ENCODE measurements around the gene BBLN.
A peak's percentile ranks its signal among the peaks of the same experiment; 100 is the strongest.

BBLN gene

DNA sequence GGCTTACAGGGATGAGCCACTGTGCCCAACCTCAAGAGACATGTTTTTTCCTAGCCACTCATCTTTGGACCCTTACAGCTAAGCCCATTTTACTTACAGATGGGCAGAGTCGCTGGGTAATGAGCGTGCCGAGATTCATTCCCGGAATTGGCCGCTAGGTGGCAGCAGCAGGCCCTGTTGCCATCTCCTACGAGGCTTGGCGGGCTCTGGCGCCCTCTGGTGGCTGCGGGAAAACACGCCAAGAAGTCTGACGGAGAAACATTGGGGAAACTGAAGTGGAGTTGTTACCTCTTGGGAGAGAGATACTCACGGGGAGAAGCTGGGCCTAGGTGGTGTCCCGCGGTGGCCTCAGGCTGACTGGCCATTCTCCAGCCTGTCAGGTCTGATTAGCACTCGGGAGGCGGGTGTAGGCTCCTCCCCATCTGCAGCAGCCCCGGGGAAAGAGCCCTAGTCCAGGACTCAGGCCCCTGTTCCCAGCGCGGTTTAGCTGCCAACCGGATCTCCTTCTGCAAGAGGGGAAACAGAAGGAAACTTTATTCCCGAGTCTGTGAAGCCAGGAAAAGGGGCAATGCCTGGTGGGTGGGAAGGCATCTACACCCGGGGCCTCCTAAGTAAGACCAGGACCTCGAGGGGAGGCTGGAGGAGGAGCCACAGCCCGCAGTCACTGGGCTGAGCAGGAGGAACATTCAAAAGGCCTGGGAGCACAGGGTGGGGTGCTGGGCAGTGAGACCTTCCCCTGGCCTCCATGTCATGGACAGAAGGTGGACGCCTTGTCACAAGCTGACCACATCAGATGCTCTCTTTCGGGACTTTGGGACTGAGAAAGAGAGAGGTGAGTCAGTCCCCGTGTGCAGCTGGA lies 42.2 kb upstream of the BBLN start:
- TF ChIP-seq, protein P1, sequence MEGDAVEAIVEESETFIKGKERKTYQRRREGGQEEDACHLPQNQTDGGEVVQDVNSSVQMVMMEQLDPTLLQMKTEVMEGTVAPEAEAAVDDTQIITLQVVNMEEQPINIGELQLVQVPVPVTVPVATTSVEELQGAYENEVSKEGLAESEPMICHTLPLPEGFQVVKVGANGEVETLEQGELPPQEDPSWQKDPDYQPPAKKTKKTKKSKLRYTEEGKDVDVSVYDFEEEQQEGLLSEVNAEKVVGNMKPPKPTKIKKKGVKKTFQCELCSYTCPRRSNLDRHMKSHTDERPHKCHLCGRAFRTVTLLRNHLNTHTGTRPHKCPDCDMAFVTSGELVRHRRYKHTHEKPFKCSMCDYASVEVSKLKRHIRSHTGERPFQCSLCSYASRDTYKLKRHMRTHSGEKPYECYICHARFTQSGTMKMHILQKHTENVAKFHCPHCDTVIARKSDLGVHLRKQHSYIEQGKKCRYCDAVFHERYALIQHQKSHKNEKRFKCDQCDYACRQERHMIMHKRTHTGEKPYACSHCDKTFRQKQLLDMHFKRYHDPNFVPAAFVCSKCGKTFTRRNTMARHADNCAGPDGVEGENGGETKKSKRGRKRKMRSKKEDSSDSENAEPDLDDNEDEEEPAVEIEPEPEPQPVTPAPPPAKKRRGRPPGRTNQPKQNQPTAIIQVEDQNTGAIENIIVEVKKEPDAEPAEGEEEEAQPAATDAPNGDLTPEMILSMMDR (IDR thresholded peaks at IDR 0.05; ENCODE audit: low read depth, low read length, missing control alignments): peak; percentile 100
- no peak overlapping the region for H3K4me3 ChIP-seq (ENCODE audit: low read depth, low read length)
- DNase-seq (ENCODE audit: low read depth): peak; percentile 70

DNA sequence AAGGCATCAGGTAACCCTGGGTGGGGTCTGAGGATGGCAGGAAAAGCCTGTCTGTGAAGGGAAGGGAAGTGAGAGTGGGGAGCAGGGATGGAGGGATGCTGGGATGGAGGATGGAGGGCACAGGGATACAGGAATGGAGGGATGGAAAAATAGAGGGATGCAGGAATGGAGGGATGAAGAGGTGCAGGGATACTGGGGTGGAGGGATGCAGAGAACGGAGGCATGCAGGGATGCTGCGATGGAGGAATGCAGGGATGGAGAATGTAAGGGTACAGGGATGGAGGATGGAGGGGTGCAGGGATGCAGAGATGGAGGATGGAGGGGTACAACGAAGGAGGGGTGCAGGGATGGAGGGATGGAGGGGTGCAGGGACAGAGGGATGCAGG lies 41.6 kb upstream of the BBLN start:
- no peak overlapping the region for H3K4me3 ChIP-seq (ENCODE audit: low read depth, low read length)
- DNase-seq (ENCODE audit: low read depth): no peak
- TF ChIP-seq, protein P1 (IDR thresholded peaks at IDR 0.05; ENCODE audit: low read depth, low read length, missing control alignments): no peak

DNA sequence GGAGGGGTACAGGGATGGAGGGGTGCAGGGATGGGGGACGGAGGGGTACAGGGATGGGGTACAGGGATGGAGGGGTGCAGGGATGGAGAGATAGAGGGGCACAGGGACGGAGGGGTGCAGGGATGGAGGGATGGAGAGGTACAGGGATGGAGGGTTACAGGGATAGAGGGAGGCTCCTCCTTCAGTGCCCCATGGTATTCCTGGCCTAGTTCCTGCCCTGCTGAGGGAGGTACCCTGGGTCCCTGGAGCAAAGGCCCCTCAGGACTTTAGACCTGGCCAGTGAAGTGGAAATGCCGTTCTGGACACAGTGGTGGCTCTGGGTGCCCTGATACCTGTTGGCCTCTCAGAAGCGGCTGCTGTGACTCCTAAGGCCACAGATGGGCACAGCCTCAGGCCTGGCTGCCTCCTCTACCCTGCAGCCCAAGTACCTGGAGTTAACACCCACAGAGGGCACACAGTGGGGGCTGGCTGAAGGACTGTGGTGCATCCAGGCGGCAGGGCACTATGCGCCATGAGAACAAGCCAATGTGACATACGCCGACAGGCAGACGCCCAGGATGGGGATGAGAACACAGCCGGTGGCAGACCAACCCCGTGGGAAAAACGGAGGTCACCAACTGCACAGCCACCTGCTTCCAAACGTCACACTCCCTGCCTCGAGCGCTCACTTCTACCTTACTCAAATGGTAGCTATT lies 40.9 kb upstream of the BBLN start:
- TF ChIP-seq, protein P1 (IDR thresholded peaks at IDR 0.05; ENCODE audit: low read depth, low read length, missing control alignments): no peak
- DNase-seq (ENCODE audit: low read depth): no peak
- no peak overlapping the region for H3K4me3 ChIP-seq (ENCODE audit: low read depth, low read length)

DNA sequence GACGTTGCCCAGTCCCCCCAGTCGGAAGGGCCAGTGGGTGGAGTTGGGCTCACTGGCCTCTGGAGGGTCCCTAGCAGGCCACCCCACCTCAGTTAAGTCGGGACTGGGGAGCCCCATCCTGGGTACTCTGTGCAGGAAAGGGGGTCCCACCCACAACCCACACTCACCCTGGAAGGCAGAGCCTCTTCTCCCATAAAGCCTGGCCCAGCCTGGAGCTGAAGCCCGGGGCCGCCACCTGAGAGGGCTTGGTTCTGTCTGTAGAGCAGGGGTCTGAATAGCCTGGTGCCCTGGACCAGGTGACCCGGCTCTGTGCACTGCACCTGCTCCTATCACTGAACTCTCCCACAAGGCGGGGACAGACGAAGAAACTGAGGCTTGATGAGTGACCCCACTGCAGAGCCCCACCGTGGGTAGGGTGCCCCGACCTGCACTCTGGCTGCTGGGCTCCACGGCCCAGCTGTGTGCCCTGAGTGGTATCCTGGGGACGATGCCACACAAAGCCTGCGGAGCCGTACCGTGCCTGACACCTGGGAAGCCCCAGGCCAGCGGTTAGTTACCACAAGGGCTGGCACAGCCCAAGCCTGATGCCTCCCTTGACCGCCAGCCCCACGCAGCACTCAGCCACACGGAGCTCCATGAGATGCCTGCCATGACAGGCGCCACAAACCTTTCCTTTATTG lies 39.9 kb upstream of the BBLN start:
- no peak for DNase-seq (ENCODE audit: low read depth)
- H3K4me3 ChIP-seq (ENCODE audit: low read depth, low read length): no peak overlapping the region
- TF ChIP-seq, protein P1 (IDR thresholded peaks at IDR 0.05; ENCODE audit: low read depth, low read length, missing control alignments): no peak

DNA sequence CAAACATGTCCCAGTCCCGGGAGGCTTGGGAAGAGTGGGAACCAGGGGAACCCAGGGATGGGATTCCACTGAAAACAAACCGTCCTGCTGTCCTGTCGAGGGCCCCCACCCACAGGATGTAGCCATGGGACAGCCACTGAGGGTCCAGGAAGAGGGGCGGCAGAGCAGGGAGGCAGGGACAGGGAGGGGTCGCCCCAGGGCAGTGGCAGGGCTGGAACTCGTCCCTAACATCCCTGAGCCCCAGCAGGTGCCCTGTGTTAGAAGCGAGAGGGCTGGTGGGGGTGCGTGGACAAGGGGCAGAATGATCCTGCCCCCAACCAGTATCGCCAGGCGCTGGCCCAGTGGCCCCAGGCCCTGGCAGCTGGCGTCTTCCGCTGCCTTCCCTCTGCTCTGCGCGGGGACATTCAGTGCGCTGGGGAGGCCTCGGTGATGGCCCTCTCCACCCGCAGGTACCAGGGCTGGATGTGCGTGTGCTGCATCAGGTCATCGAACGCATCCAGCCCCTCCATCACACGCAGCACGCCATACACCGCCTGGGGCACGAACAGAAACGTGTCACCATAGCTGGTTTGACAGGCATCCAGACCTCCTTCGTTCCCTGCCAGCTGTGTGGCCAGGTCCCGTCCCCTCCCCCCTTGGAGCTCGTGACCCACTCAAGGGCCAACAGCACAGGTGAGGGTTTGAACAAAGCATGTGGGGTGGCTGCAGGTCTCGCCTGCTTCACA lies 39.2 kb upstream of the BBLN start:
- DNase-seq (ENCODE audit: low read depth): no peak
- no peak overlapping the region for H3K4me3 ChIP-seq (ENCODE audit: low read depth, low read length)
- TF ChIP-seq, protein P1 (IDR thresholded peaks at IDR 0.05; ENCODE audit: low read depth, low read length, missing control alignments): no peak

DNA sequence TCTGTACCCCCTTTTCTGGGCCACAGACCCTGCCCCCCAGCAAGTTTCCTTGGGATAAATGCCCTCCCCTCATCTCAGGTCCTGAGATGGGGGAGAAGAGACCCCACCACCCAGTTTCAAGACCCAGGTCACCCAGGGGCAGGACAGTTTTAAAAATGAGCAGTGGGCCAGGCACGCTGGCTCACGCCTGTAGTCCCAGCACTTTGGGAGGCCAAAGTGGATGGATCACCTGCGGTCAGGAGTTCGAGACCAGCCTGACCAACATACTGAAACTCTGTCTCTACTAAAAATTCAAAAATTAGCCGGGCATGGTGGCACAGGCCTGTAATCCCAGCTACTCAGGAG lies 38.6 kb upstream of the BBLN start:
- DNase-seq (ENCODE audit: low read depth): no peak
- TF ChIP-seq, protein P1 (IDR thresholded peaks at IDR 0.05; ENCODE audit: low read depth, low read length, missing control alignments): no peak
- no peak overlapping the region for H3K4me3 ChIP-seq (ENCODE audit: low read depth, low read length)

Data from GM12864 (cell line).